HG02798 (cell line): ENCODE measurements around the gene AKAP7.
"Not testable (repeated sequence)": the region's sequence is repeated elsewhere in the genome, so short reads cannot be mapped to it uniquely, and the experiment has no call there.

Source experiments
- ATAC-seq: cut with Tn5 transposase; IDR thresholded peaks from one replicate; pipeline ENCODE4 v1.9.1; 2021; ENCODE audit warnings: mild to moderate bottlenecking; ENCODE audit not compliant: unreplicated experiment, poor library complexity

AKAP7 gene

GRCh38 chr6:131250122-131250521, 114.9 kb downstream of the AKAP7 start:
- ATAC-seq = peak; percentile 64

GRCh38 chr6:131250936-131251335, 115.7 kb downstream of the AKAP7 start:
- no peak for ATAC-seq

GRCh38 chr6:131251590-131252199, 116.4 kb downstream of the AKAP7 start:
- no peak for ATAC-seq

- no peak for ATAC-seq
These were observed 120.2 kb downstream of the AKAP7 start for GRCh38 chr6:131255434-131255833.

GRCh38 chr6:131255911-131256310, 120.6 kb downstream of the AKAP7 start:
- ATAC-seq = no peak

- ATAC-seq = no peak
These were observed 121.8 kb downstream of the AKAP7 start for GRCh38 chr6:131257104-131257503.

GRCh38 chr6:131258010-131258652, 122.9 kb downstream of the AKAP7 start:
- no peak for ATAC-seq

- no peak for ATAC-seq
These were observed 123.7 kb downstream of the AKAP7 start for GRCh38 chr6:131258816-131259476.

GRCh38 chr6:131260960-131261359, 125.7 kb downstream of the AKAP7 start:
- not testable (repeated sequence) for ATAC-seq

GRCh38 chr6:131262060-131262459, 126.8 kb downstream of the AKAP7 start:
- ATAC-seq = no peak

- ATAC-seq = no peak
These were observed 130.7 kb downstream of the AKAP7 start for GRCh38 chr6:131265939-131266338.

- ATAC-seq = no peak
These were observed 133.0 kb downstream of the AKAP7 start for GRCh38 chr6:131268303-131268702.

- ATAC-seq = no peak
These were observed 134.5 kb downstream of the AKAP7 start for GRCh38 chr6:131269565-131270391.

- ATAC-seq = no peak
These were observed 135.3 kb downstream of the AKAP7 start for GRCh38 chr6:131270534-131270933.

GRCh38 chr6:131275273-131275672, 140.0 kb downstream of the AKAP7 start:
- ATAC-seq = no peak

- ATAC-seq = no peak
These were observed 142.3 kb downstream of the AKAP7 start for GRCh38 chr6:131277591-131277990.

GRCh38 chr6:131281471-131282270, 146.4 kb downstream of the AKAP7 start:
- no peak for ATAC-seq

GRCh38 chr6:131282365-131282764, 147.1 kb downstream of the AKAP7 start:
- no peak for ATAC-seq

- ATAC-seq = no peak
These were observed 148.4 kb downstream of the AKAP7 start for GRCh38 chr6:131283466-131284175.
